ENCODE results near the gene HAGHL. TPM values are rescaled to one million over a fixed set of nuclear protein-coding genes. Genes with fewer than 3 reads are reported as not detected.

Gene HAGHL
- total RNA-seq, 1 experiment from 2014 or later: 74.8 TPM

DNA sequence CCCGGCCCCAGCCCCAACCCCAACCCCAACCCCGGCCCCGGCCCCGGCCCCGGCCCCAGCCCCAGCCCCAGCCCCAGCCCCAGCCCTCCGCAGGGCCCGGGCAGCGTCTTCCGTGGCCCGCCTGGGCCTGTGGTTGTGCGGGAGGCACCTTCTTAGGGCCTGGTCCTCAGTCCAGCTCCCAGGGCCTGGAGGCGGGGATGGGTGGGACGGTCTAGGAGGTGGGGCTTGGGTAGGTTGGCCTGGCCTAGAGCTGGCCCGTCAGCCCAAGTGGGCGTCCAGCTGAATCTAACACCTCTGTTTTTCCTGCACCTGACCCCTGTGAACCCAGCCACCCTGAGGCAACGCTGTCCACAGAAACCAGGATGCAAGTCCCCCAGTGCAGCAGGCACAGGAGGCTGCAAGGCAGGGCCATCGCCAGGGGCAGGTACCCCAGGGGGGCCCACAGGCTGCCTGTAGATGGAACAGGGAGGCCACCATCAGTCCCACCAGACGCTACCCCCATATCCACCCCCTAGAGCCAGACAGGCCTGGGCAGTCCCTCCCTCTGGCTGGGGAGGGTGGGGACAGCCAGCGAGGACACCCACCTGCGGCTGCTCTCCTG lies 42.4 kb downstream of the HAGHL start:
- no peak overlapping the region for H2AFZ ChIP-seq (ENCODE audit: low read depth, low read length, poor library complexity, severe bottlenecking)
- peaks cover 7 to 11% of the 10 kb centered on the region in 2 experiments; a peak in 3 of 4 replicates for H3K36me3 ChIP-seq (ENCODE audit: control insufficient read depth in 1 of 2, insufficient read depth in 2 of 2, low read length in 2 of 2)
- no peak overlapping the region for H3K9ac ChIP-seq (ENCODE audit: low read length)
- intact Hi-C loops (cut with micrococcal nuclease): no loop called here
- H4K20me1 ChIP-seq (ENCODE audit: insufficient read depth): no peaks in the 10 kb centered on the region
- no peak overlapping the region for H3K4me2 ChIP-seq (ENCODE audit: low read length)
- RAD21 ChIA-PET (ENCODE audit: low non-redundant PET in 1 of 2, low total read pairs in 2 of 2, uncharacterized antibody in 2 of 2, unreplicated experiment in 2 of 2): no interaction called here
- TF ChIP-seq, protein P1, sequence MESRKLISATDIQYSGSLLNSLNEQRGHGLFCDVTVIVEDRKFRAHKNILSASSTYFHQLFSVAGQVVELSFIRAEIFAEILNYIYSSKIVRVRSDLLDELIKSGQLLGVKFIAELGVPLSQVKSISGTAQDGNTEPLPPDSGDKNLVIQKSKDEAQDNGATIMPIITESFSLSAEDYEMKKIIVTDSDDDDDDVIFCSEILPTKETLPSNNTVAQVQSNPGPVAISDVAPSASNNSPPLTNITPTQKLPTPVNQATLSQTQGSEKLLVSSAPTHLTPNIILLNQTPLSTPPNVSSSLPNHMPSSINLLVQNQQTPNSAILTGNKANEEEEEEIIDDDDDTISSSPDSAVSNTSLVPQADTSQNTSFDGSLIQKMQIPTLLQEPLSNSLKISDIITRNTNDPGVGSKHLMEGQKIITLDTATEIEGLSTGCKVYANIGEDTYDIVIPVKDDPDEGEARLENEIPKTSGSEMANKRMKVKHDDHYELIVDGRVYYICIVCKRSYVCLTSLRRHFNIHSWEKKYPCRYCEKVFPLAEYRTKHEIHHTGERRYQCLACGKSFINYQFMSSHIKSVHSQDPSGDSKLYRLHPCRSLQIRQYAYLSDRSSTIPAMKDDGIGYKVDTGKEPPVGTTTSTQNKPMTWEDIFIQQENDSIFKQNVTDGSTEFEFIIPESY (IDR thresholded peaks at IDR 0.05; ENCODE audit: extremely low read depth, insufficient replicate concordance, low read length): no peak
- TF ChIP-seq CEBPB (IDR thresholded peaks at IDR 0.05; ENCODE audit: low read depth) (no peak), SRF (IDR thresholded peaks at IDR 0.05; ENCODE audit: low read depth) (no peak), EZH2 (IDR thresholded peaks at IDR 0.05) (no peak), ZNF274 (IDR thresholded peaks at IDR 0.05; ENCODE audit: low read depth, low read length) (no peak), ZFX (IDR thresholded peaks at IDR 0.05) (no peak), TCF7L2 (IDR thresholded peaks at IDR 0.05; ENCODE audit: borderline replicate concordance, extremely low read depth, insufficient read depth, insufficient read length) (no peak), RAD21 (IDR thresholded peaks at IDR 0.05; ENCODE audit: low read depth) (no peak), SIN3A (IDR thresholded peaks at IDR 0.05; ENCODE audit: low read depth) (no peak), CBX3 (IDR thresholded peaks at IDR 0.05; ENCODE audit: low read depth) (no peak), POLR2AphosphoS5 (IDR thresholded peaks at IDR 0.05; ENCODE audit: low read depth, low read length) (no peak), SP1 (IDR thresholded peaks at IDR 0.05; ENCODE audit: low read depth) (no peak), POLR2A (IDR thresholded peaks at IDR 0.05; ENCODE audit: borderline replicate concordance, extremely low read depth, insufficient read depth, insufficient read length) (no peak), EGR1 (IDR thresholded peaks at IDR 0.05; ENCODE audit: low read depth) (no peak), ELF1 (IDR thresholded peaks at IDR 0.05; ENCODE audit: borderline replicate concordance, low read depth) (no peak), FOSL1 (IDR thresholded peaks at IDR 0.05; ENCODE audit: low read depth) (no peak)
- TF ChIP-seq, protein P2, sequence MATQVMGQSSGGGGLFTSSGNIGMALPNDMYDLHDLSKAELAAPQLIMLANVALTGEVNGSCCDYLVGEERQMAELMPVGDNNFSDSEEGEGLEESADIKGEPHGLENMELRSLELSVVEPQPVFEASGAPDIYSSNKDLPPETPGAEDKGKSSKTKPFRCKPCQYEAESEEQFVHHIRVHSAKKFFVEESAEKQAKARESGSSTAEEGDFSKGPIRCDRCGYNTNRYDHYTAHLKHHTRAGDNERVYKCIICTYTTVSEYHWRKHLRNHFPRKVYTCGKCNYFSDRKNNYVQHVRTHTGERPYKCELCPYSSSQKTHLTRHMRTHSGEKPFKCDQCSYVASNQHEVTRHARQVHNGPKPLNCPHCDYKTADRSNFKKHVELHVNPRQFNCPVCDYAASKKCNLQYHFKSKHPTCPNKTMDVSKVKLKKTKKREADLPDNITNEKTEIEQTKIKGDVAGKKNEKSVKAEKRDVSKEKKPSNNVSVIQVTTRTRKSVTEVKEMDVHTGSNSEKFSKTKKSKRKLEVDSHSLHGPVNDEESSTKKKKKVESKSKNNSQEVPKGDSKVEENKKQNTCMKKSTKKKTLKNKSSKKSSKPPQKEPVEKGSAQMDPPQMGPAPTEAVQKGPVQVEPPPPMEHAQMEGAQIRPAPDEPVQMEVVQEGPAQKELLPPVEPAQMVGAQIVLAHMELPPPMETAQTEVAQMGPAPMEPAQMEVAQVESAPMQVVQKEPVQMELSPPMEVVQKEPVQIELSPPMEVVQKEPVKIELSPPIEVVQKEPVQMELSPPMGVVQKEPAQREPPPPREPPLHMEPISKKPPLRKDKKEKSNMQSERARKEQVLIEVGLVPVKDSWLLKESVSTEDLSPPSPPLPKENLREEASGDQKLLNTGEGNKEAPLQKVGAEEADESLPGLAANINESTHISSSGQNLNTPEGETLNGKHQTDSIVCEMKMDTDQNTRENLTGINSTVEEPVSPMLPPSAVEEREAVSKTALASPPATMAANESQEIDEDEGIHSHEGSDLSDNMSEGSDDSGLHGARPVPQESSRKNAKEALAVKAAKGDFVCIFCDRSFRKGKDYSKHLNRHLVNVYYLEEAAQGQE (IDR thresholded peaks at IDR 0.05; ENCODE audit: low read depth): no peak
- TF ChIP-seq, protein P3, sequence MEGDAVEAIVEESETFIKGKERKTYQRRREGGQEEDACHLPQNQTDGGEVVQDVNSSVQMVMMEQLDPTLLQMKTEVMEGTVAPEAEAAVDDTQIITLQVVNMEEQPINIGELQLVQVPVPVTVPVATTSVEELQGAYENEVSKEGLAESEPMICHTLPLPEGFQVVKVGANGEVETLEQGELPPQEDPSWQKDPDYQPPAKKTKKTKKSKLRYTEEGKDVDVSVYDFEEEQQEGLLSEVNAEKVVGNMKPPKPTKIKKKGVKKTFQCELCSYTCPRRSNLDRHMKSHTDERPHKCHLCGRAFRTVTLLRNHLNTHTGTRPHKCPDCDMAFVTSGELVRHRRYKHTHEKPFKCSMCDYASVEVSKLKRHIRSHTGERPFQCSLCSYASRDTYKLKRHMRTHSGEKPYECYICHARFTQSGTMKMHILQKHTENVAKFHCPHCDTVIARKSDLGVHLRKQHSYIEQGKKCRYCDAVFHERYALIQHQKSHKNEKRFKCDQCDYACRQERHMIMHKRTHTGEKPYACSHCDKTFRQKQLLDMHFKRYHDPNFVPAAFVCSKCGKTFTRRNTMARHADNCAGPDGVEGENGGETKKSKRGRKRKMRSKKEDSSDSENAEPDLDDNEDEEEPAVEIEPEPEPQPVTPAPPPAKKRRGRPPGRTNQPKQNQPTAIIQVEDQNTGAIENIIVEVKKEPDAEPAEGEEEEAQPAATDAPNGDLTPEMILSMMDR (IDR thresholded peaks at IDR 0.05 in 2 of 3, conservative IDR thresholded peaks at IDR 0.05 in 1 of 3; ENCODE audit: borderline replicate concordance in 1 of 3, insufficient read depth in 1 of 3, low read depth in 2 of 3, low read length in 2 of 3): no peak
- TF ChIP-seq, protein P4, sequence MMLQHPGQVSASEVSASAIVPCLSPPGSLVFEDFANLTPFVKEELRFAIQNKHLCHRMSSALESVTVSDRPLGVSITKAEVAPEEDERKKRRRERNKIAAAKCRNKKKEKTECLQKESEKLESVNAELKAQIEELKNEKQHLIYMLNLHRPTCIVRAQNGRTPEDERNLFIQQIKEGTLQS (IDR thresholded peaks at IDR 0.05): no peak
- CTCF ChIA-PET: no interaction called here
- no peak overlapping the region for H3K27ac ChIP-seq (ENCODE audit: low read depth, low read length)
- no peak overlapping the region for H3K4me3 ChIP-seq (replicated peaks in 1 of 2; ENCODE audit: low read depth in 1 of 2, low read length in 2 of 2)
- no peaks in the 10 kb centered on the region for H3K79me2 ChIP-seq (ENCODE audit: insufficient read depth, low read length)
- H3K9me3 ChIP-seq (ENCODE audit: control insufficient read depth in 1 of 2, insufficient read depth in 1 of 2, low read depth in 1 of 2, low read length in 2 of 2): no peaks in the 10 kb centered on the region
- BruUV-seq (replicated peaks): no TSS peak
- H3K9me2 ChIP-seq (ENCODE audit: insufficient read depth): no peaks in the 10 kb centered on the region
- H3K4me1 ChIP-seq (ENCODE audit: control insufficient read depth in 1 of 2, insufficient read depth in 2 of 2, low read length in 2 of 2): peaks cover 18 to 20% of the 10 kb centered on the region in 2 experiments
- ATAC-seq (no peak), DNase-seq (ENCODE audit: low read depth, low spot score) (no peak)
- POLR2A ChIA-PET: no interaction called here
- no peaks in the 10 kb centered on the region for H3K27me3 ChIP-seq (ENCODE audit: insufficient read depth, low read length)
